GM12872 (cell line): ENCODE measurements around the gene TNS1.

Source experiments
- CTCF ChIP-seq: IDR thresholded peaks from 3 replicates; pipeline ENCODE4 v1.5.1; 2011; ENCODE audit warnings: low read depth, mild to moderate bottlenecking, low read length, moderate library complexity; ENCODE audit not compliant: insufficient read depth

TNS1 gene

GRCh38 chr2:217795067-217795466 is 207.7 kb downstream of the TNS1 start:
- TF ChIP-seq CTCF: no peak

GRCh38 chr2:217794133-217794986 is 208.4 kb downstream of the TNS1 start:
- TF ChIP-seq CTCF: no peak

DNA sequence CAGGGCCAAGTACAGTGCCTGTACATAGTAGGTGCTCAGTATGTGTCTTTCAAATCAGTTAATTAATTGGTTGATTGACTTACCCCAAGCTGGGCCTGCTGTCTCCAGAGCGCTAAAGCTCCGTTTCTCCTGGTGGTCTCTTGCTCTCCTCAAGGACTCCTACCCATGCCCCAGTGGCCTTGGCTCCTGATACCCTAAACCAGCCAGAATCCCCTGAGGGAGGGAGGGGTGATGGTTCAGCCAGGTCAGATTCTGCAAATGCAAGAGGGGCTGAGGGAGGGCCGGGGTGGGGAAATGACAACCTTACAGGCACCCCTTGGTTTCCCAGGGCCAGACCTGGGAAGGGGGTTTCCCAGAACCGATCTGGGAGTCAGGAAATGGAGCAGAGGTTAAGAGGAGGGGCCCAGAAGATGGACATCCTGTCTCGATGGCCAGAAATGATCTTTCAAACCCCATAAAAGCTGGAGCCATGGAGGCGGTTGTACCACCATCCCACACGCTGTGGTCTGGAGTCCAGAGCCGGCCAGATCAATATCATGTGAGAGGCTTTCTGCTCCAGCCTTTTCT is 209.1 kb downstream of the TNS1 start:
- TF ChIP-seq CTCF: no peak

DNA sequence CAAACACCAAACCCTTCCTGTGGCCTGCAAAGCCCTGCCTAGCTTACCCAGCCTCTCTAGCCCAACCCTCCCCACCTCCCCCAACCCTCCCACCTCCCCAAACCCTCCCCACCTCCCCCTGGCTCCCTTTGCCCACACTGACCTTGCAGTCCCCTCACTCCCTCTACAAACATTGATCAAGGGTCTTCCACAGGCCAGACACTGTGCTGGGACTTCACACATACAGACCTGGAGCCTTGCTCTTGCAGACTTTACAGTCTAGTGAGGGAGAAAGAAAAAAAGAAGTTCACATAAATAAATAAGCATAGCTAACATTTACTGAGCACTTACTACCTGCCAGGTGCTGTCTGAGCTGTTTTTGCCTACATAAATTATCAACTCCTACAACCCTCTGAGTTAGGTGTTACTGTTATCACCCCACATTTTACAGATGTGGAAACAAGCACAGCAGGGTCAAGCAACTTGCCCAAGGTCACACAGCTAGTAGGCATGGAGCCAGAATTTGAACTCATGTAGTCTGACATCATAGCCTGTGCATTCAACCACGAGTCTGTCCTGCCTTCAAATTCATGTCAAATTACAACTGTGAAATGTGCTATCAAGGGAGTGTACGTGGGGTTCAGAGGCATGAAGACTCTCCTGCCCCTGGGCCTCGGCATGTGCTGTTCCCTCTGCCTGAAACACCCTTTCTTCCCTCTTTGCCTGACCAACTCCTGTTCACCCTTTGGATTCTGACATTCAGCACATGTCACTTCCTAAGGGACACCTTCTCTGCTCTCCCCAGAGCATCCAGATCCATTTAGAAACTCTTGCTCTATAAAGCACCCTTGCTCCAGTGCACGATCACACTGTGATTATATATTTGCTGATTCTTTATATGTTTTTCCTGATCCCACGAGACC is 209.9 kb downstream of the TNS1 start:
- no peak for TF ChIP-seq CTCF

DNA sequence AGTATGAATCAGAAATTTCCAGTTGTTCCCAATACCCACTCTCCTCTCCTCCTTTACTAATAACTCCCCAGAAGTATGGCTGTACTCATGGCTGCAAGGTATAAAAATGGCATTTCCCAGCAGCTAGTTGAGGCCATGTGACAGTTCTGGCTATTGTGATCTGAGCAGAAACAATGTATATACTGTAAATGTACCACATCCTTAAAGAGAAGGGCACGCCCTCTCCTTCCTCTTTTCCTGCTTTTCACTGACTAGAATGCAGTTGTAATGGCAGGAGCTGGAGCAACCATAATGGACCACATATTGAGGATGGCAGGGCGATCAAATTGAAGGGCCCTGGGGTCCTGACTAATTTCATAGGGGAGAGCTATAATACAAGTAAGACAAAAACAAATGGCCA is 211.2 kb downstream of the TNS1 start:
- TF ChIP-seq CTCF: no peak

DNA sequence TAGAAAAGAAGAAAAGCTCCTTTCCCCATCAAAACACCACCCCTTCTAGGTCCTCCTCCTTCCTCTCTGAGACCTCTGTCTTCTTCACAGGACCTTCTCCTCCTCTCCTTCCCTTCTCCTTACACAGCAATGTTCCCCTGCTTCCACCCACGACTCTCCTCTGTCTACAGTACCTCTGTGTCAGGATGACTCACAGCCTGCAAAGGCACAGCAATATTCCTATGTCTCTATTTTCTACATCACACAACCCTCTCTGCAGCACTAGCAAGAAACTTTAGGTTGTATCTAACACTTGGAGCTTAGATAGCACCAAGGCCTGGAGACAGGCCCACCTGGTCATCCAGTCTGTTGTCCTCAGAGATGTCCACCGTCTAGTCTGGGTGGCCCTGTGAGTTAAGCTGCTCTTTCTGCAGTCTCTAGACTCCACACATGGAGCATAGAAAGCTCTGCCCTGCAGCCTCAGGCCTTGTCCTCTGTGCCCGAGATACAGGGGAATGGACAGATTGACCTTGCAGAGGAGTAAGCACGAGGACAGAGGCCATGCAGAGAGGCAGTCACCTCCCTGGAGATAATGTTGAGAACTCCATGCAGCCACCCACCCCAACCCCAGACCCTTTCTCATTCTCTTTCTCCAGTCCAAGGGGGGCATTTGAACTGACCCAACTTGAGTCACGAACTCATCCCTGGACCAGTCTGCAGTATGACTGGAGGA is 212.0 kb downstream of the TNS1 start:
- TF ChIP-seq CTCF: no peak
